Embryonic facial prominence (tissue), 1 donor: ENCODE measurements around the gene MCOLN1.
A peak's percentile ranks its signal among the peaks of the same experiment; 100 is the strongest.

Experiments used
- DNase-seq: peaks from one replicate; pipeline ENCODE4 v3.0.0-alpha.2; 2016; ENCODE audit errors: extremely low spot score

Gene MCOLN1

GRCh38 chr19:7522072-7522922, at the start of gene MCOLN1:
Gene MCOLN1, plus strand, starts transcription at chr19:7522624. Its CDS starts 127 bp downstream, at chr19:7522751.
- DNase-seq = peak; percentile 93

- no peak for DNase-seq
Observed at GRCh38 chr19:7475665-7476064, 46.8 kb upstream of the MCOLN1 start.

GRCh38 chr19:7476241-7476640, 46.2 kb upstream of the MCOLN1 start:
- no peak for DNase-seq

GRCh38 chr19:7476777-7477494, 45.5 kb upstream of the MCOLN1 start:
- DNase-seq = no peak

GRCh38 chr19:7477758-7478157, 44.7 kb upstream of the MCOLN1 start:
- no peak for DNase-seq

GRCh38 chr19:7478173-7478842, 44.1 kb upstream of the MCOLN1 start:
- no peak for DNase-seq

GRCh38 chr19:7478843-7479227, 43.6 kb upstream of the MCOLN1 start:
- DNase-seq = no peak

- no peak for DNase-seq
Observed at GRCh38 chr19:7480222-7480969, 42.0 kb upstream of the MCOLN1 start.

- no peak for DNase-seq
Observed at GRCh38 chr19:7480970-7481255, 41.5 kb upstream of the MCOLN1 start.

- no peak for DNase-seq
Observed at GRCh38 chr19:7482584-7483439, 39.6 kb upstream of the MCOLN1 start.

GRCh38 chr19:7483720-7484201, 38.7 kb upstream of the MCOLN1 start:
- DNase-seq = no peak

- DNase-seq = no peak
Observed at GRCh38 chr19:7486923-7487322, 35.5 kb upstream of the MCOLN1 start.

GRCh38 chr19:7488736-7489353, 33.6 kb upstream of the MCOLN1 start, which contains the start of gene PEX11G:
Gene PEX11G, minus strand, starts transcription at chr19:7489035. Its CDS starts 25 bp downstream, at chr19:7489010.
- DNase-seq = peak; percentile 83

GRCh38 chr19:7489609-7490044, 32.8 kb upstream of the MCOLN1 start:
- DNase-seq = no peak

GRCh38 chr19:7492142-7492541, 30.3 kb upstream of the MCOLN1 start:
- no peak for DNase-seq

GRCh38 chr19:7492558-7492957, 29.9 kb upstream of the MCOLN1 start:
- DNase-seq = no peak

- no peak for DNase-seq
Observed at GRCh38 chr19:7494416-7495098, 27.9 kb upstream of the MCOLN1 start.

- no peak for DNase-seq
Observed at GRCh38 chr19:7497292-7497691, 25.1 kb upstream of the MCOLN1 start.

- no peak for DNase-seq
Observed at GRCh38 chr19:7500811-7501450, 21.5 kb upstream of the MCOLN1 start.
